GM12864 (cell line): Measurements from ENCODE around the gene CHRNA3.
"Not testable (repeated sequence)": the region's sequence is repeated elsewhere in the genome, so short reads cannot be mapped to it uniquely, and the experiment has no call there.

Experiments
- DNase-seq: peaks from one replicate; pipeline ENCODE4 v3.0.0-alpha.2; 2011; ENCODE audit warnings: low read depth
- H3K4me3 ChIP-seq: 2 replicates; pipeline ENCODE4 v1.5.1; 2011; ENCODE audit warnings: mild to moderate bottlenecking, low read depth, low read length, control low read depth
- TF ChIP-seq, protein P1 (sequence below): IDR thresholded peaks from 2 replicates; pipeline ENCODE4 v1.5.1; 2011; ENCODE audit warnings: low read depth, mild to moderate bottlenecking, moderate library complexity, low read length, control low read depth, inconsistent platforms; ENCODE audit errors: missing control alignments

Gene CHRNA3

DNA sequence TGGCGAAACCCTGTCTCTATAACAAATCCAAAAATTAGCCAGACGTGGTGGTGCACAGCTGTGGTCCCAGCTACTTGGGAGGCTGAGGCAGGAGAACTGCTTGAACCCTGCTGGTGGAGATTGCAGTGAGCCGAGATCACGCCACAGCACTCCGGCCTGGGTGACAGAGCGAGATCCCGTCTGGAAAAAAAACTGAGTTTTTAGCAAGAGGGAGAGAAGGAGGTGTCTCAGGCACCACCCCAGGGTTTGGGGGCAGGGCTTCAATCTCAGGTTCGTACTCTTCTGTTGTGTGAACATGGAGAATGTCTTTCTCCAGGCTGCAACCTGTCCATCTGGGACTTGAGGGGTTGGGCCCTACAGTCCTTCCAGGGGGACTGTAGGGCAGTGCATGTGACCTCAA lies 2.7 kb downstream of the CHRNA3 start:
- H3K4me3 ChIP-seq: no peak overlapping the region
- DNase-seq: no peak
- TF ChIP-seq, protein P1, sequence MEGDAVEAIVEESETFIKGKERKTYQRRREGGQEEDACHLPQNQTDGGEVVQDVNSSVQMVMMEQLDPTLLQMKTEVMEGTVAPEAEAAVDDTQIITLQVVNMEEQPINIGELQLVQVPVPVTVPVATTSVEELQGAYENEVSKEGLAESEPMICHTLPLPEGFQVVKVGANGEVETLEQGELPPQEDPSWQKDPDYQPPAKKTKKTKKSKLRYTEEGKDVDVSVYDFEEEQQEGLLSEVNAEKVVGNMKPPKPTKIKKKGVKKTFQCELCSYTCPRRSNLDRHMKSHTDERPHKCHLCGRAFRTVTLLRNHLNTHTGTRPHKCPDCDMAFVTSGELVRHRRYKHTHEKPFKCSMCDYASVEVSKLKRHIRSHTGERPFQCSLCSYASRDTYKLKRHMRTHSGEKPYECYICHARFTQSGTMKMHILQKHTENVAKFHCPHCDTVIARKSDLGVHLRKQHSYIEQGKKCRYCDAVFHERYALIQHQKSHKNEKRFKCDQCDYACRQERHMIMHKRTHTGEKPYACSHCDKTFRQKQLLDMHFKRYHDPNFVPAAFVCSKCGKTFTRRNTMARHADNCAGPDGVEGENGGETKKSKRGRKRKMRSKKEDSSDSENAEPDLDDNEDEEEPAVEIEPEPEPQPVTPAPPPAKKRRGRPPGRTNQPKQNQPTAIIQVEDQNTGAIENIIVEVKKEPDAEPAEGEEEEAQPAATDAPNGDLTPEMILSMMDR: no peak

DNA sequence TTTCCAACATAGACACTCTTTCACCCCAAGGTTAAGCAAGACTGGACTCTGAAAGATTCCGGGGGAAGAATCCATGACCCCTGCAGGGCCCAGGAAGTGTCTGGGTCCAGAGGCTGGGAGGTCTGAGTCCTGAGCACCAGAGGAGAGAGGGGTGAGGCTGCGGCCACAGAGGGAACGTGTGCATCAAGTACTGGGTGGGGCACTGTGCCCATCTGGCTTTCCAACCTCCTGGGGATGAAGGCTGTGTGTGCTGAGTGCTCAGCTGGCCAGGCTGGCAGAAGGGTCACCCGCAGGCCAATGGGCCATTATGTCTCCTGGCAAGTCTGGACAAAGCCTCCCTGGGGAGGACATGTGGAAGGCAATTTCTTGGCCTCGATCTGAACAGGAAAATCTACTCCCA lies 3.3 kb downstream of the CHRNA3 start:
- no peak overlapping the region for H3K4me3 ChIP-seq
- no peak for DNase-seq
- TF ChIP-seq, protein P1: no peak

DNA sequence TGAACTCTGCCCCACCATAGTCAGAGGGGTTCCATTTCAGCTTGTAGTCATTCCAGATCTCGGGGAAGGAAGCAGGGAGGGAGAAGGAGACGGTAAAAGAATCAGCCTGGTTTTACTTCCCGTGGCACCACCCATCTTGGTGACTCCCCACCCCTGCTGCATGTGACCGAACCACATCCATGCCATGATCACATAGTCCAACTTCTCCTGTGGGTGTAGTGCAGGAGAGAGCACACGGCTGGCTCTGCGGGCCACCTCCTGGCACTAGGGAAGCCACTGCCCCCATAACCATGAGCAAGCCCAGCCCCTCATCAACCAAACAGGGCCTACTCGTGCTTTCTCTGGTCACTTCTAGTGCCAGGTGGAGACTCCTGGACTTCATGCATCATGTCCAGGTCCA lies 3.7 kb downstream of the CHRNA3 start:
- TF ChIP-seq, protein P1: no peak
- no peak overlapping the region for H3K4me3 ChIP-seq

DNA sequence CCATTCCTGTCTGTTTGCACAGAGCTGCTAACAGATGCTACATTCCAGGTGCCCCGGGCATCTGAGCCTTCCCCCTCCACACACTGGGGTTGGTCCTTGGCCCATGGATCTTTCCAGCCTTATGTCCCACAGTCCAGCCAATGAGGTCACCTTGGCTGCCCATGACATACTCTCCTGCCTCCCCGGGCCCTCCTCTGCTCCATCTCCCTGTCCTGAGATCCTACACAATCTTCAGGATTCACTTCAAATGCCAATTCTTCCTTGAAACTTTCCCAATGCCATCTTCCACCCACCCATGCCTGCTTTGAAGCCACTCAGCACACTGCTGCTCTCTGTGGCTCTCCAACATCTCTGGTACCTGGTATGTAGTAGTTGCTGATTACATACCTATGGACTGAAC lies 4.3 kb downstream of the CHRNA3 start:
- H3K4me3 ChIP-seq: no peak overlapping the region
- DNase-seq: no peak
- TF ChIP-seq, protein P1: no peak

More for the DNA sequence above, 3.7 kb downstream of the CHRNA3 start:
- no peak for DNase-seq

DNA sequence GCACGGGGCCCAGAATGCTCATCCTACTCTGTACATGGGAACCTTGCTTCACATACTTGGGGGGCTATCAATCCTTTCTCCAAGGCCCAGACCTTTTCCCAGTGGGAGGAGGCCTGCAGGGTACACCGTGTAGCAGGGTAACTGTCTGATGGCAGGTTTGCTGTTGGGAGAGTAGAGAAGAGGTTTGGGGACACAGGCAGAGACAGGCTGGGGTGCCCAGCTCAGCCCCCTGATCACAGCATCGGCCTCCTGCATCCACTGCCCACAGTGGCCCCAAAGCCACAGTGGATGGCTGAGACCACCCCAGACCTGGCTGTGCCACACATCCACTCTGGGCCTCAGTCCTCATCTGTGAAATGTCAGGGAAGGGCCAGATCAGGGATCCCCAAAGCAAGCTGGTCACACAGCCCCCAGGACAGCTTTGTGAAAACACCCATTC lies 5.6 kb downstream of the CHRNA3 start:
- TF ChIP-seq, protein P1: no peak
- H3K4me3 ChIP-seq: no peak overlapping the region
- no peak for DNase-seq

DNA sequence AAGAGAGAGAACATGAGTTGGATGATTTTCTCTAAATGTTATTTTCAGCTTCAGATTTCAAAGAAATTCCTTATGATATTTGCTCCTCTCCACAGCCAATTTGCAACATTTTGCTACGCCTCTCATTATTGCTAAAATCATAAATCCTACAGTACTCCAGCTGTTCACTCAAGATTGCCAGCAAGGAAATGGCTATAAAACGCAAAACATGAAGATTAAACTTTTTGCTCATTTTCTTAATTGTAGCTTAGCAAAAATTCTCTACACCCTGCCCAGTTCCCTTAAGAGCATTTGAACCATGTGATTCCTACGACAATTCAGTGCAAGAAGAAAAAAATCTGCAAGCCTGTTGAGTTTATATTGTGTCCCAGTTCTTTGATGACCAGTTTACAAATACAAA lies 6.8 kb downstream of the CHRNA3 start:
- TF ChIP-seq, protein P1: no peak

DNA sequence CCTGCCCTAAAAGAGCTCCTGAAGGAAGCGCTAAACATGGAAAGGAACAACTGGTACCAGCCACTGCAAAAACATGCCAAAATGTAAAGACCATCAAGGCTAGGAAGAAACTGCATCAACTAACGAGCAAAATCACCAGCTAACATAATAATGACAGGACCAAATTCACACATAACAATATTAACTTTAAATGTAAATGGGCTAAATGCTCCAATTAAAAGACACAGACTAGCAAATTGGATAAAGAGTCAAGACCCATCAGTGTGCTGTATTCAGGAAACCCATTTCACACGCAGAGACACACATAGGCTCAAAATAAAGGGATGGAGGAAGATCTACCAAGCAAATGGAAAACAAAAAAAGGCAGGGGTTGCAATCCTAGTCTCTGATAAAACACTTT lies 11.2 kb downstream of the CHRNA3 start:
- DNase-seq, H3K4me3 ChIP-seq: not testable (repeated sequence)

More for the DNA sequence above, 6.8 kb downstream of the CHRNA3 start:
- no peak for DNase-seq
- H3K4me3 ChIP-seq: no peak overlapping the region
